Ishikawa (cell line): ENCODE results near the gene KIAA0040.

Experiments used
- EGR1 ChIP-seq: IDR thresholded peaks from 2 replicates; pipeline ENCODE4 v1.6.1; 2012
- EP300 ChIP-seq: IDR thresholded peaks from 2 replicates; pipeline ENCODE4 v1.6.1; 2012; ENCODE audit warnings: borderline replicate concordance
- RAD21 ChIP-seq: IDR thresholded peaks from 2 replicates; pipeline ENCODE4 v1.6.1; 2012; ENCODE audit warnings: low read depth
- REST ChIP-seq: IDR thresholded peaks from 2 replicates; pipeline ENCODE4 v1.6.1; 2012; ENCODE audit warnings: low read depth, mild to moderate bottlenecking
- TAF1 ChIP-seq: IDR thresholded peaks from 2 replicates; pipeline ENCODE4 v1.6.1; 2012; ENCODE audit warnings: low read depth, mild to moderate bottlenecking
- TCF12 ChIP-seq: IDR thresholded peaks from 2 replicates; pipeline ENCODE4 v1.6.1; 2012; ENCODE audit warnings: low read depth
- TEAD4 ChIP-seq: IDR thresholded peaks from 2 replicates; pipeline ENCODE4 v1.6.1; 2012
- YY1 ChIP-seq: IDR thresholded peaks from 2 replicates; pipeline ENCODE4 v1.6.1; 2012; ENCODE audit warnings: low read depth
- ZBTB7A ChIP-seq: IDR thresholded peaks from 2 replicates; pipeline ENCODE4 v1.6.1; 2012; ENCODE audit warnings: low read depth

GRCh38 chr1:175193527-175193910 lies 943 bp upstream of the KIAA0040 start:
- TF ChIP-seq RAD21 (no peak), EGR1 (no peak), EP300 (no peak), YY1 (no peak), TEAD4 (no peak), REST (no peak), TCF12 (no peak), ZBTB7A (no peak), TAF1 (no peak)
